Erythroblast (primary cell): ENCODE measurements around the gene KIRREL3.

Source experiments
- GATA1 ChIP-seq: IDR thresholded peaks from 2 replicates; pipeline ENCODE4 v1.6.1; 2011; ENCODE audit warnings: low read depth, mild to moderate bottlenecking, control low read depth, low read length, moderate library complexity
- POLR2A ChIP-seq: IDR thresholded peaks from 2 replicates; pipeline ENCODE4 v1.6.1; 2011; ENCODE audit warnings: mild to moderate bottlenecking, low read length

GRCh38 chr11:126838779-126839178 is 161.8 kb downstream of the KIRREL3 start:
- no peak for TF ChIP-seq POLR2A
- TF ChIP-seq GATA1, result no peak
